ENCODE measurements around the gene DEGS1.
A peak's percentile ranks its signal among the peaks of the same experiment; 100 is the strongest.

The DEGS1 gene

DNA sequence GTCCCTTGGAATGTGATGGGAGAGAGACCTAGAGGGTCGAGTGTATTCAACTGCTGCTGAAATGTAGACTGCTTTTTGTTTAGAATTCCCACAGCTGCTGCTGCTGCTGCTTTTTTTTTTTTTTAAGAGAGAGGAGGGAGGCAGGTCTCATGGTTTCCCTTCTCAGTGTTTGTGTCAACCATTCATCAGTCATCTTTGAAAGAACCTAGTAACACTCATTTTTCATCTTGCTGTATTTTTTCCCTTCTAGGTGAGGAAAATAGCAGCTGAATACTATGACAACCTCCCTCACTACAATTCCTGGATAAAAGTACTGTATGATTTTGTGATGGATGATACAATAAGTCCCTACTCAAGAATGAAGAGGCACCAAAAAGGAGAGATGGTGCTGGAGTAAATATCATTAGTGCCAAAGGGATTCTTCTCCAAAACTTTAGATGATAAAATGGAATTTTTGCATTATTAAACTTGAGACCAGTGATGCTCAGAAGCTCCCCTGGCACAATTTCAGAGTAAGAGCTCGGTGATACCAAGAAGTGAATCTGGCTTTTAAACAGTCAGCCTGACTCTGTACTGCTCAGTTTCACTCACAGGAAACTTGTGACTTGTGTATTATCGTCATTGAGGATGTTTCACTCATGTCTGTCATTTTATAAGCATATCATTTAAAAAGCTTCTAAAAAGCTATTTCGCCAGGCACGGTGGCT, 9.2 kb downstream of the DEGS1 start:
- no peak overlapping the region for H3K27ac ChIP-seq

DNA sequence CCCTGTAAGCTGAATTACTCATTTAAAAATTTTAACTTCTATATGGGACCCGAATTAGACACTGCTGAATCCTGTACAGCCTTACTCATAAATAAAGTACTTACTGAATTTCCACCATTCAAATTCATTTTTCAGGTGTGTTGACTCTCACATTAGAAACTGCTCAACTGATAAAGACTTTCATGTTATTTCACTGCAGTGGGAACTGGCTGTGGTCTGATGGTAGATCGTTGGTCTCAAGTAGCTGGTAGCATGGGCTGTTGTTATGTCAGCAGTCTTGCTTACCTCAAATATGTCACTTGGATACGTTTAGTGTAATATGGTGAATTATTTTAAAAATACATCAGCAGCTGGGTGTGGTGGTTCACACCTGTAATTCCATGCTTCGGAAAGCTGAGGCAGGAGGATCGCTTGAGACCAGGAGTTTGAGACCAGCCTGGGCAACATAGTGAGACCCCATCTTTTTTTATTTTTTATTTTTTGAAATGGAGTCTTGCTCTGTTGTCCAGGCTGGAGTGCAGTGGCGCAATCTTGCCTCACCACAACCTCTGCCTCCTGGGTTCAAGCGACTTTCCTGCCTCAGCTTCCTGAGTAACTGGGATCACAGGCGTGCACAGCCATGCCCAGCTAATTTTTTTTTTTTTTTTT, 10.4 kb downstream of the DEGS1 start:
- no peak overlapping the region for H3K27ac ChIP-seq
- no peak for TF ChIP-seq CTCF (conservative IDR thresholded peaks at IDR 0.05)

More for the DNA sequence above, 9.2 kb downstream of the DEGS1 start:
- no peak for TF ChIP-seq CTCF (conservative IDR thresholded peaks at IDR 0.05)

- TF ChIP-seq CTCF (conservative IDR thresholded peaks at IDR 0.05) = no peak
- H3K27ac ChIP-seq = no peak overlapping the region
Observed at GRCh38 chr1:224196813-224197600, 14.0 kb downstream of the DEGS1 start.

DNA sequence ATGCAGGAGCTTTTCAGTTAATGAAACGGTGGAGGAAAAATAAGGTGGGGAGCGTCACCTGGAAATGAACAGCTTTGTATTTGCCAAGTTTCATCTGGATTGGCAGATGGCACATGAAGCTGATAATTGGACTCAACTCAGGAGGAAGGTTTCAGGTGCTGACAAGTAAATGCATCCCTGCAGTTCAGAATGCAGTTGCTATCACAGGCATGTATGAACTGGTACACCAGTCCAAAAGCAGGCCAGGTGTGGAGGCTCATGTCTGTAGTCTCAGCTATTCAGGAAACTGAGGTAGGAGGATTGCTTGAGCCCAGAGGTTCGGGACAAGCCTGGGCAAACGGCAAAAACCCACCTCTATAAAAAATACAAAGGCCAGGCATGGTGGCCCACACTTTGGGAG, 15.5 kb downstream of the DEGS1 start:
- no peak for TF ChIP-seq CTCF (conservative IDR thresholded peaks at IDR 0.05)
- no peak overlapping the region for H3K27ac ChIP-seq

- H3K27ac ChIP-seq = peak overlapping the region; percentile 11; the same call in 1 of the 2 replicates
- TF ChIP-seq CTCF (conservative IDR thresholded peaks at IDR 0.05) = no peak
Observed at GRCh38 chr1:224199679-224200078, 16.6 kb downstream of the DEGS1 start.

- H3K27ac ChIP-seq = peak overlapping the region; percentile 97
- TF ChIP-seq CTCF (conservative IDR thresholded peaks at IDR 0.05) = no peak
Observed at GRCh38 chr1:224201383-224201782, 18.3 kb downstream of the DEGS1 start.

DNA sequence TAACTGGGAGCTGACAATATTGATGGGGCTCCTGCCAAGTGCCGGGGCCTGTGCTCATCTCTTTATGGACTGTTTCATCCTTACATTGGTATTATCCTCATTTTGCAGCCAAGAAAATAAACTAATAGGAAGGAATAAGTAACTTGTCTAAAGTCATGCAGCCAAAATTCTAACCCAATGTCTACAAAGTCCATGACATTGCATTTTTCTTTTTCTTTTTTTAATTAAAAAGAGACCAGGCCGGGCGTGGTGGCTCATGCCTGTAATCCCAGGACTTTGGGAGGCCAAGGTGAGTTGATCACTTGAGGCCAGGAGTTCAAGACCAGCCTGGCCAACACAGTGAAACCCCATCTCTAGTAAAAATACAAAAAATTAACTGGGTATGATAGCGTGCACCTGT, 18.8 kb downstream of the DEGS1 start:
- peak overlapping the region; percentile 97 for H3K27ac ChIP-seq

More for the DNA sequence above, 18.8 kb downstream of the DEGS1 start:
- no peak for TF ChIP-seq CTCF (conservative IDR thresholded peaks at IDR 0.05)

Data from VCaP (cell line).